GM21515 (cell line): ENCODE measurements around the gene ZDHHC3.
A peak's percentile ranks its signal among the peaks of the same experiment; 100 is the strongest.

ENCODE experiments used
- ATAC-seq: cut with Tn5 transposase; IDR thresholded peaks from one replicate; pipeline ENCODE4 v1.9.1; 2021; ENCODE audit not compliant: unreplicated experiment

Gene ZDHHC3, protein sequence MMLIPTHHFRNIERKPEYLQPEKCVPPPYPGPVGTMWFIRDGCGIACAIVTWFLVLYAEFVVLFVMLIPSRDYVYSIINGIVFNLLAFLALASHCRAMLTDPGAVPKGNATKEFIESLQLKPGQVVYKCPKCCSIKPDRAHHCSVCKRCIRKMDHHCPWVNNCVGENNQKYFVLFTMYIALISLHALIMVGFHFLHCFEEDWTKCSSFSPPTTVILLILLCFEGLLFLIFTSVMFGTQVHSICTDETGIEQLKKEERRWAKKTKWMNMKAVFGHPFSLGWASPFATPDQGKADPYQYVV

DNA sequence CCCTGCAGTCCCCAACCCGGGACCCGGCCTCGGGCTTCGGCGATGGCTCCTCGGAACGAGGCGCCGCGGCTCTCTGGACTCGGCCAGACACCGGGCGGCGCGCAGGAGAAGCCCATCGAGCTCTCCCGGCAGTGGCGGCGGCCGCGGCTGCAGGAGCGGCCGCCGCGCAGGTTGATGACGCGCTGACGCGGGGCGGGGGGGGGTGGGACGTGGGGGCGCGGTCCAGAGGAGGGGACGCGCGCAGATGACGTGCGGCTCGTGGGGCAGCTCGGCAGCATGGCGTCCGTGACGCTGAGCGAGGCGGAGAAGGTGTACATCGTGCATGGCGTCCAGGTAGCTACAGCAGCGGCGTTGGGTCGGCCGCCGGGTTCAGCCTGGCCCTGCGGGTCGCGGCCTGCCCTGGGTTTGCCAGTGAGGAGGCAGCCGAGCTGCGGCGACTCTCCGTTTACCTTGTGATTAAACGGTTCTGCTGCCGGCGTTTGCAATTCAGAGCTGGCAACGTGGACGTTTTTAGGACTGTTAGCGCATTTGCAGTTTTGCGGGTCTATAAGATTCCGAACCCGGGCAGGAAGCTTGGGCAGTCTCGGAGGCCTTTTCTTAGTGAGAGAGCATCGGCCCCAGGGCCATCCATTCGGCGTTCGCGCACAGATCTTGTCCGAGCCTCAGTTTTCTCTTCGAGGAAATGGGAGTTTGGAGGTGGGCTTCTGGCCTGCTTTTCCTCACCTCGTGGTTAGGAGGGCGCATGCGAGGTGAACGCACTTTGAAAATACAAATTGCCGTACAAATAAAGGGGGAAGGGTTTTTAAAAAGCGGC is at the start of gene ZDHHC3, which contains the start of gene EXOSC7:
Gene ZDHHC3, minus strand, starts transcription at position 173 of the 814 bp plus-strand sequence. CDS start 16,738 bp downstream, outside the sequence.
Gene EXOSC7, plus strand, starts transcription at position 243 of the 814 bp plus-strand sequence. Its CDS starts 34 bp downstream, at position 277.
- peak; percentile 75 for ATAC-seq

DNA sequence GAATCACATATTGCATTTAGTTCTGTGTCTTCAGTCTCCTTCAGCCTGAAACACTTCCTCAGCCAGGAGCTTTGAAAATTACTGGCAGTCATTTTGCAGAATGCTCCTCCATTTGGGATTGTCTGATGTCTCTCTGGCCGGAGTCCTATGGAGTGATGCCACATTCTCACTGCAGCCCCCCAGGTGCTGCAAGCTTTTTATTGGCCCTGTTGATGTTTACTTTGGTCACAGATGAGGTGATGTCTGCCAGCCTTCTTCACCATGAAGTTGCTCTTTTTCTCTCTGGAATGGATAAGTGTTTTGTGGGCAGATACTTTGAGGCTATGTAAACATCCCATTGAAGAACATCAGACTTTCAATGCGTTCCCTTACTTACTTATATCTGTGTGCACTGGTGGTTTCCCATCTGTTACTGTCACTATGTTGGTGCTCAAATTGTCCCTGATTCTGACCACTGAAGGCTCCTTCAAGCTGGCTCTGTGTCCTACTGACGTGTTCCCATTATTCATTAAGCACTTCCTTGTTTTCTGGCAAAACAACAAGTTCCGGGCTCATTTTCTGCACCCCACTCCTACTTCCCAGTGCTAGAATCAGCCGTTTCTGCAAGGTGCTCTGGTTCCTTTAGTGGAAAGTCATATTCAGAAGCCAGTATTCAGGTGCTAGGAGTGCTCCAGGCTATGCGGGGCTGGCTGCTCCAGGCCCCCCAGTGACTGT is 48.7 kb upstream of the ZDHHC3 start:
- no peak for ATAC-seq

DNA sequence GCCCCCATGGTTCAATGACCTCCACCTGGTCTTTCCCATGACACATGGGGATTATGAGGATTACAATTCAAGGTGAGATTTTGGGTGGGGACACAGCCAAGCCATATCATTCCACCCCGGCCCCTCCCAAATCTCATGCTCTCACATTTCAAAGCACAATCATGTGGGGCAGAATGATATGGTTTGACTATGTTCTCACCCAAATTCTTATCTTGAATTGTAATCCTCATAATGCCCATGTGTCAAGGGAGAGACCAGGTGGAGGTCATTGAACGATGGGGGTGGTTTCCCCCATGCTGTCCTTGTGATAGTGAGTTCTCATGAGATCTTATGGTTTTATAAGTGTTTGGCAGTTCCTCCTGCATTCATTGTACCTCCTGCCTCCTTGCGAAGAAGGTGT is 47.7 kb upstream of the ZDHHC3 start:
- no peak for ATAC-seq

DNA sequence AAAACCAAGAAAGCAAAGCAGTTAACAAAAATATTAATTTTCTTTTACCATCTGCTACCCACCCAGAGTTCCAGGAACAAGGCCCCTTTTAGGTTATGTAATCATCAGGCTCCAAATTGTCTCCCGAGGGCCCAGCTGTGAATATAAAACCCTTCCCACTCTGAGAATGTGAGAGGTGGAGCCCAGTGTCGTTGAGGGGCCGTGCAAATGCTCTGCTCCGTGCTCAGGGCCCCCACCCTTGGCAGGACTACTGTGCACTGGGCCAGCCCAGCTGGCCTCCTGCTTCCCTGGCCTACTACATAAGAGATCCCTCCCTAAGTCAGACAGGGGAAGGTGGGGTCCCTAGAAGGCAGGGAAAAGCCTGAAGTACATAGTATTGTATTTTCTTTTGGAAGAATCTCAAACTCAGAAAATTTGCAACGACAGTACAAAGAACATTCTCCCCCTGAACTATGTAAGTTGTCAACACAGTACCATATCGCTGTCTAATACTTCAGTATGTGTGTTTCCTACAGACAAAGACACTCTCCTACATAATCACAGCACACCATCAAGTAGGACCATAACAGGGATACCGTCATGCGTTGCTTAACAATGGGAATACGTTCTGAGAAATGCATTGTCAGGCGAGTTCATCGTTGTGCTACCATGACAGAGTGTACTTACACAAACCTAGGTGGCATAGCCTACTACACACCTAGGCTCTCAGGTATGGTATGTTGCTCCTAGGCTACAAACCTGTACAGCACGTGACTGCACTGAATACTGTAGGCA is 45.7 kb upstream of the ZDHHC3 start:
- no peak for ATAC-seq

DNA sequence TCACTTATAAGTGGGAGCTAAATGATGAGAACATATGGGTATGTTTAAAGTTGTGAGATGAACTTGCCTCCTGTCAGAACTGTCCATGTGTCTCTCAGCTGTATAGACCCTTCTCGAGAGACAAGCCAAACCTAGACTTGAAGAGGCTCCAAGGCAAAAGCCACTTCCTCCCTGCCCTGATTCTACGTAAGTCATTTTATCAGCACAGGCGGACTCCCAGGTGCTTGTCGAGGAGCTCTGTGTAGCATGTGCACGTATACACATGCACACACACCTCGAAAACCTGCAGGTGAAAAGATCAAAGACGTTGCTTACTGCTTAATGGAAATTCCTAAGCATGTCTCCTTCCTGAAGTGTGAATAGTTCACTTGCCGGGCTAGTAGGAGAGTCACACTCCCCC is 44.6 kb upstream of the ZDHHC3 start:
- ATAC-seq, result no peak

DNA sequence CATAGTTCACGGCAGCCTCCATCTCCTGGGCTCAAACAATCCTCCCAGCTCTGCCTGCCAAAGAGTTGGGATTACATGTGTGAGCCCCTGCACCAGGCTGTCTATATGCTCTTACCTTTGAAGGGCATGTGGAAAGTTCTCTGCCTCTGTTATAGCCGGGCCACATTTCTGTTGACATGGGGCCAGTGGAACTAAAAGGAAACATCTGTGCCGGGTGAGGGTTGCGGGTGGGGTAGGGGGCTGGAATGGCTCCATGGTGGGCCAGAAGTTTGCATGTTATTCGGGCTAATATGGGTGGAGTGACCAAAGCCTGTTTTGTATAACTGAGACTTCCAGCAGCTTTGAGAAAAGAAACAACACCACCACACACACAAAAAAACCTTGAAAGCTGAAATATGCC is 41.8 kb upstream of the ZDHHC3 start:
- ATAC-seq, result no peak

DNA sequence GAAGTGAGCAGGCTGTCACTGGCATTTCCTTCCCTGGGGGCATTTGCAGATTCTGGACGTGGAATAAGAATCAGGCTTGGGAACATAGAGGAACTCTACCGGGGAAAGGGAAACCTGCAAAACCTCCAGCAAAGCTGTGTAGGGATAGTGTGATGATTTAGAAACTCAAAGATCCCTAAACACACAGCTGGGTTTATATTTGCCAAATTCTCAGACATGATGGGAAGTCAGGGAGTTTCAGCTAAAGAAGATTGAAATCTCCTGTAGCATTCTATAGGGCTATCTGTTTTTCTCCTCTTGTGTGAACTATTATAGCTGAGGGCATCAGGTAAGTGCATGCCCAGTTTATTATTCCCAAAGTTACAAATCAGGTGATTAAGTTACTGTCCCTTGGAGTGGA is 40.9 kb upstream of the ZDHHC3 start:
- ATAC-seq, result no peak

DNA sequence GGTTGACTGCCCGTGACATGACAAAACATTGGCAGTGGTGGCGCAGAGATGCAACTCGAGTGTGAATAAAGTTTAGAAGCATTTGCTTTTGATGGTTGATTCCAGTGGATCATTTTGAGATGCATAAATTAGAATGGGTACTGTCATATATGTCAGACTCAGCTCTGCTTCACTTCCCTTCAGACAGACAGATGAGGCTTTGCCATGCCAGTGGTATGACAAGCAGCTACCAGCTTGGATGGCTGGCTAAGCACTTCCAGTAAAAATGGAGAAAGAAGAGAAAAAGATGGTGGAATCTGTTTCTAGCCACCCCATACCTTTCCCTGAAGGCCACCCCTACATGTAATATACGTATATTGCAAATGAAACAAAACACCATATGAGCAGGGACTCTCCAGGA is 36.6 kb upstream of the ZDHHC3 start:
- ATAC-seq, result no peak

DNA sequence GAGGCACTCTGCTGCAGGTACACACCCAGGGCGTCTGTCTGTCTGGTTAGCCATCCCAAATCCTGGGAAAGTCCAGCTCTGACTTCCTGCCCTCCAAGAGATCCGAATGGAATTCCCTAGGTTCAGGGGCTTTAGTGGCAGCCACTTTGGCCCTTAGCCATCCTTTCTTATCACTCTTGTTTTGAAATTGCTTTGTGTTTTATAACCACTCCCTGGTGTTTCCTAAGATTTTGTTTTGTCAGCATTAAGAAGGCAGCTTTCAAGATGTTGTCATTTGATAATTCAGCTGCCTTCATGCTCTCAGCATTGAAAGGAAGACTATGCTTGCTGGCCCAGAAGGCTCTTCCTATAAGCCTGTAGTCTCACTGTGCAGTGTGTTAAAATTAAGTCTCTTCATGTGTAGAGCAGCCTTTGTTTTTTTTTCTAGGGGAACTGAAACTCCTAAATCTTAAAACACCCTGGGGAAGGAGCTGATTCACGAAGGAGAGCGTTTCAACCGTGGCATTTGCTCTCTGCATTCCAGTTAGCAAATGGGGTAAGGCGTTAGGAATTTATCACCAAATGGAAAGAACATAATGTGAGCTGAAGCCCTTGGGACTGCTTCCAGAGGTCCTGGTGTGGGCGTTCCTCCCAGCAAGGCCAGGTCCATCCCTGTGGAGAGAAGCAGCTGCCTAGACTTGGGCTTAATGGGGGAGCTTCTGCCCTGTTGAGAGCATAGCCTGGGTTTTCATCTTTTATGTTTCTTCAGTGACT is 36.0 kb upstream of the ZDHHC3 start:
- no peak for ATAC-seq

DNA sequence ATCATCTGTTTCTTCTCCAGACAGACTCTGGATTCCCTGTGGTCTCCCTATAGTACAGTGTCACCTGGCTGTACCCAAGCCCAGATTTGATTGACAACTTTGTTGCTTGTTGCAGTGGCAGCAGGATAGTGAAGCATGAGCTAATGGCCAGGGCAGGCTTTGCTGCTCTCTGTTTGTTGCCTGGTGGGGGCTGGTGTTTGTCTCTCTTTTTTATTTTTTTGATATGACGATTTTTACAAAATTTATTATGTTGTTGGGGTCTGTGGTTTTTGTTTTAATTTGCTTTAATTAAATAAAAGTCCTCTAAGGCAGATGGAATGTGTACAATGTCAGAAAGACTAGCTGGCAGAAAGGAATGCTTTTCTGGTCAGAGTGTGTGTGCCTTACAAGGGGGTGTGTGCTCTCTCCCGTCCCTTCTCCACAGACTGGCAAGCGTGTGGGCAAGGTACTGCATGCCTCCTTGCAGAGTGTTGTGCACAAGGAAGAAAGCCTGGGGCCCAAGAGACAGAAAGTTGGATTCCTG is 34.9 kb upstream of the ZDHHC3 start:
- ATAC-seq, result no peak

DNA sequence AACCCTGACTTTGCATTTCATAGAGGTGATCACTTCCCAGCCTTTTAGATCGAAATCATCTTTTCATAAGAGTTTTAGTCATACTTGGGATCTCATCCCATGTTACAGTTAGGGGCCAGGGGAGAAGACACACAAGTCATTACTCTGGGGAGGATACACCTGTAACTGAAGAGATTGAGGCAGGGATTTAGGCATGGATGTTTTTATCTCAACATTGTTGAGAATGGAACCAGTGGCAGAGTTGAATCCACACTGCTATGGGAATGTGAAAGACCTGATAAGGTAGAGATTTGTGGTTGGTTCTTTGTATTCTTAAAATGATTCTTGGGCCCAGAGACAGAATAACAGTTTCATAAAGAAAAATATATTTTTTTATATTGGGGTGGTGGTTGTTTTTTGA is 33.9 kb upstream of the ZDHHC3 start:
- ATAC-seq, result no peak

DNA sequence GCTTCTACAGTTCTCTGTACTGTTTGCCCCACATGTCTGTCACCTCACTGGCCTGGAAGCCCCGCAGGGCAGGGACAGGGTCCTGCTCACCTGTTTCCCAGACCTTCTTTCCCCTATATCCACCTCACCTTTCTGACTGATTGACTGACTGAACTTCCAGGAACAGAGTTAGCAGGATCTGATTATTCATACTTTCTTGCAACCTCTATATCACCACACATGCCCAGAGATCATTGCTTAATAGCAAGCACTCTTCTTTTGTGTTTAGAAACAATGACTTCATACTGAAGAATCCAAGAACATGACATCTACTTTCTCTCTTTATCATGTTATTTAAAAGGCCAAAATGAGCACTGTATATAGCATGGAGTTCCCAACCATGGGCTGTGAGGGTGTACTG is 32.1 kb upstream of the ZDHHC3 start:
- ATAC-seq, result no peak

DNA sequence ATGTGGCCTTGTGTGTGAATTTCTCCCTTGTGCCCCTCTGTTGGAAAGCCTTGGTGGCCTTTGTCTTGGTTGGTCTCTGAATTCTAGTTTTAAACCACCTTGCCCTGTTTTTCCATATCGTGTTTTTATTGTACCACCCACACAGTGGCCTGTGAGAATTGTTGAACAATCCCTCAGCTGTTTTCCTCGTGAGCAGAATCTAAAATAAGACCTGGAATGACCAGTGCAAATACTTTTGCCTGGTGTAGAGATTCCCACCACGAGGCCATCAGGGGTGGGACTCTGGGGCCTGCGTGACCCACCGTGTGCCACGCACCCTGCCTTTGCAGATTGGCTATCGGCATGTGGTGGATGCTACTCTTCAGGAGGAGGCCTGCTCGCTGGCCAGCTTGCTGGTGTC is 31.1 kb upstream of the ZDHHC3 start:
- ATAC-seq, result no peak

DNA sequence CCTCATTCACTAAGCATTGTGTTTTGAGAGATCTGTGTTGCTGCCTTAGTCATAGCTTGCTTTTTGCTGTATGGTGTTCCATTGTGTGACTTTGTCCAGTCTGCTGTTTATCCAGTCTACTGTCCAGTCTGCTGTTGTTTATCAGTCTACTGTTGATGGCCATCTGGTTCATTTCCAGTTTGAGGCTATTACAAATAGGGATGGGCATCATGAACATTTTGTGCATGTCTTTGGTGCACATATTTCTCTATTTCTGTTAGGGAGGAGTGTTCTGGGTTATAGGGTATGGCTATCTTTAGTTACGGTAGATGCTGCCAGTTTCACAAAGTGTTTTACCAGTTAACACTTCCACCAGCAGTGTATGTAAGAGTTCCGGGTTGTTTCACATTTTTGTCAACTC is 27.9 kb upstream of the ZDHHC3 start:
- no peak for ATAC-seq

DNA sequence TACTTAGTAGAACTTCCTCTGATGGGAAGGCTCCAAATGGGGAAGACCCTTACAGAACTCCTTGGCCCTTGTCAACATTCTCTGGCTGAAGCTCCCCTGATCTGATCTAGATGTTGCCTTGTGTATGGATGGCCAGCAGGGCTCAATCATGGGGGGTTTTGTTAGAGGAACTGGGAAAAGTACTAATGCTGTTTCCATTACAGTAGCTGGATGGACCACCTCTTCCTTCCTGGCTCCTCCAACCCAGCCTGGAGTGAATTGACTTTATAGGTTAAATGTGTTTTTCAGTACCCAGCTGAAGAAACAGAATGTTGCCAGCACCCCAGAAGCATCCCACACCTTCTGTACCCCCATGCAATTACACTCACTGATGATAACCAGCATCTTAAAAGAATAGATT is 27.4 kb upstream of the ZDHHC3 start:
- no peak for ATAC-seq

DNA sequence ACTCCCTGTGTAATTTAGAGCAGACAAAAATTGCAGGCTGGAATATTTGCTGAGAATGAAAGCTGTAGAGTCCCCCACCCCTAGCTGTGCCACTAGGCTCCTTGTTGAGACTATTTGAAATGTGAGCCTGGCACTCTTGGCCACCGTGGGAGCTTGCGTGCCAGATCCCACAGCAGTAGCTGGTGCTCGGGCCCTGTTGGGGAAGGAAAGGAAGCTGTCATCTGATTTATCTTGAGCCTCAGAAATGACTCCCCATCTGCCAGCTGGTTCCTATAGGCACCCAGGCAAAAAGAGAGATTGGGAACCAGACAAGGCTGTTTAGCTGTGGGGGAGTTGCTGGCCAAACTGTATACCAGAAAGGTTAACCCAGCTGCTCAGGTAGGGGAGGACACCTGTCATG is 26.7 kb upstream of the ZDHHC3 start:
- no peak for ATAC-seq

DNA sequence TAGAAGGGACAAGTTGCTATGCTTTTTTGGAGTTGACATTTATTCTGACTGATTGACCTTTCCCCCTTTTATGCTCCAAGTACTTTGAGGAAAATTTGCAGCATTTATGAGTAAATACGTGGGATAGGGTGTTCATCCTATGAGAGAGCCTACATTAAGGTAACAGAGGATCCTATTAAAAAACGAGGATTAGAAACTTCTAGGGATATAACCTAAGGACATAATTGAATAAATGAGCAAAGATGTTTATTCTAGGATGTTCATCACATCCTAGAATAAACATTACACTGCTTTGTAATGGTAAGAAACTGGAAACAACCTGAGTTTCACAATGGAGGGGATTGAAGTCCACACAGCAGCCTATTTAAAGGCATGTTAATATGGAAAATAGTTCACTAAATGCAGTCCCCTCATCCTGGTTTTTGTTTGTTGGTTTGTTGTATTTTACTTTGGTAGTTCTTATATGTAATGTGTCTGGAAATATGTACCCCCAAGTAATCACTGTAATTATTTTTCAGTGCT is 26.2 kb upstream of the ZDHHC3 start:
- no peak for ATAC-seq

DNA sequence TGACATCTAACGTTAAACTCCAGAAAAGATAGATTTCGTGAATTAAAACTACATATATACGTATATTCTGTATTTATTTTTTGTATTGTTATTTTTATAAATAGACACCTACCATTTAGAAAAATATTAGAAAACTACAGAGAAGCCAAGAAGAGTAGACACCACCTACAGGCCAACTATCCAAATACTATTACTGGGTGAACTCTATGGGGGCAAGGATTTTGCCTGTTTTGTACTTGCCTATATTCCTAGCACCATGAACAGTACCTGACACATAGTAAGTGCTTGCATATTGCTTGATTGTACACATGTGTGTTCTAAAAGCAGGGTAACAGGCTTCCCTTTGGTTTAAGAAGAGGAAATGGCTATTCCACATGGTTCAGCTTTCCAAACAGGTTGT is 25.8 kb upstream of the ZDHHC3 start:
- ATAC-seq, result no peak

DNA sequence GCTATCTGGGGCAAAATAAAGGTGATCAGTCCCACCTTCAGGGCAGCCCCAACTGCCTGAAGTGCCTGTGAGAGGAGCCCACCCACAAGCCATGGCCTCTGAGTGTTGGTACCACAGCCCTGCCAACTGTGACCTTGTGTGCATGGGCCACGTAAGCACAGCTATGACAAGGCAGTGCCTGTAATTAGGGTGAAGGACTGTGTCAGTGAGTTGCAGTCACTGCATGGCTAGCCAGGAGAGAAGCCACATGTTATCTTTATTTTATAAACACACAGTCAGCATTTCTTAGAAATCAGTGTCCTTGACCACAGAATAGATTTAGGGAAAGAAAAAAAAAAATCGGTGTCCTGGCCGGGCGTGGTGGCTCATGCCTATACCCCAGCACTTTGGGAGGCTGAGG is 24.8 kb upstream of the ZDHHC3 start:
- no peak for ATAC-seq

DNA sequence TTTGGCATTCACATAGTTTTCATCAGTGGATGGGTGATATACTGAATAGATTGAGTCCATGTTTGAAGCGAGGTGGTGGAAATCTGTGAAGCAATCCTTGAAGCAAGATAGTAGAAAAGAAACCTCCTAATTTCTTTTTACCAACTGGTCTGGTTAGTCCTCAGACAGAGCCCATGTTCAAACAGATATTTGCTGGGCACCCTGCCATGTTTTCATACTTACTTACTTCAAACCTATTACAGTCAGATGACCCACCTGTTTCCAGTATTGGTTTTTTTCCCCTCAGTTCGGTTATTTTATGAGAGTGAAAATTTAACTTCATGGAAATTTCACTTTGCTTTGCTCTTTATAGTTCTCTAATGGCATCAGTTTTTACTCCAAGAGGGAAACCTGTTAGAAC is 23.8 kb upstream of the ZDHHC3 start:
- no peak for ATAC-seq
